GM18873 (cell line): Measurements from ENCODE around the gene CD247.
A peak's percentile ranks its signal among the peaks of the same experiment; 100 is the strongest.

Source experiments
- ATAC-seq: cut with Tn5 transposase; IDR thresholded peaks from one replicate; pipeline ENCODE4 v1.9.1; 2021; ENCODE audit warnings: mild to moderate bottlenecking, moderate library complexity, moderate number of reproducible peaks; ENCODE audit not compliant: unreplicated experiment, low FRiP score

The CD247 gene

GRCh38 chr1:167514288-167514687 lies 4.0 kb downstream of the CD247 start:
- ATAC-seq, result no peak

- no peak for ATAC-seq
Measured at GRCh38 chr1:167512046-167512654, 6.2 kb downstream of the CD247 start.

GRCh38 chr1:167511374-167511986 lies 6.8 kb downstream of the CD247 start:
- ATAC-seq, result no peak

- no peak for ATAC-seq
Measured at GRCh38 chr1:167510881-167511280, 7.4 kb downstream of the CD247 start.

GRCh38 chr1:167510244-167510643 lies 8.1 kb downstream of the CD247 start:
- no peak for ATAC-seq

GRCh38 chr1:167509587-167509986 lies 8.7 kb downstream of the CD247 start:
- no peak for ATAC-seq

GRCh38 chr1:167507719-167508118 lies 10.6 kb downstream of the CD247 start:
- ATAC-seq, result no peak

GRCh38 chr1:167504467-167504827 lies 13.9 kb downstream of the CD247 start:
- ATAC-seq, result no peak

- ATAC-seq, result no peak
Measured at GRCh38 chr1:167503626-167504466, 14.5 kb downstream of the CD247 start.

GRCh38 chr1:167502719-167503462 lies 15.4 kb downstream of the CD247 start:
- ATAC-seq, result no peak

GRCh38 chr1:167502192-167502551 lies 16.2 kb downstream of the CD247 start:
- no peak for ATAC-seq

- ATAC-seq, result no peak
Measured at GRCh38 chr1:167501515-167502191, 16.7 kb downstream of the CD247 start.

GRCh38 chr1:167500283-167500860 lies 18.0 kb downstream of the CD247 start:
- no peak for ATAC-seq

- peak; percentile 93 for ATAC-seq
Measured at GRCh38 chr1:167499664-167500101, 18.6 kb downstream of the CD247 start.

- no peak for ATAC-seq
Measured at GRCh38 chr1:167499106-167499505, 19.2 kb downstream of the CD247 start.

- ATAC-seq, result no peak
Measured at GRCh38 chr1:167496797-167497619, 21.3 kb downstream of the CD247 start.

GRCh38 chr1:167493372-167493771 lies 25.0 kb downstream of the CD247 start:
- ATAC-seq, result no peak

GRCh38 chr1:167492481-167492910 lies 25.8 kb downstream of the CD247 start:
- no peak for ATAC-seq
